SH-SY5Y (cell line): ENCODE data around the gene POLR2L.

Experiments used
- GATA2 ChIP-seq: IDR thresholded peaks from 2 replicates; pipeline ENCODE4 v1.6.1; 2011; ENCODE audit warnings: mild to moderate bottlenecking, low read depth, low read length
- GATA3 ChIP-seq: IDR thresholded peaks from 2 replicates; pipeline ENCODE4 v1.6.1; 2011; ENCODE audit warnings: low read depth, mild to moderate bottlenecking, low read length, moderate library complexity

GRCh38 chr11:798093-798713, 44.1 kb downstream of the POLR2L start, which contains the start of gene SLC25A22:
- no peak for TF ChIP-seq GATA2
- TF ChIP-seq GATA3, result no peak
